GM13976 (cell line): ENCODE data around the gene BTNL9.
"Not testable (repeated sequence)": the region's sequence is repeated elsewhere in the genome, so short reads cannot be mapped to it uniquely, and the experiment has no call there.

Experiments used
- DNase-seq: peaks from one replicate; pipeline ENCODE4 v3.0.0; 2012; ENCODE audit warnings: low spot score
- in situ Hi-C: fragments of 300-500 bp; cut with MboI; formaldehyde crosslinking; loops from one replicate; pipeline ENCODE4 v1.12.0; 2022; ENCODE audit warnings: low sequenced_read_pairs, mixed read lengths, inconsistent platforms; ENCODE audit not compliant: unreplicated experiment
- TF ChIP-seq, protein P1 (sequence below): IDR thresholded peaks from 2 replicates; pipeline ENCODE4 v1.5.1; 2012; ENCODE audit warnings: borderline replicate concordance, mild to moderate bottlenecking; ENCODE audit not compliant: insufficient read depth; ENCODE audit errors: extremely low read depth, missing control alignments, control extremely low read depth

Gene BTNL9

DNA sequence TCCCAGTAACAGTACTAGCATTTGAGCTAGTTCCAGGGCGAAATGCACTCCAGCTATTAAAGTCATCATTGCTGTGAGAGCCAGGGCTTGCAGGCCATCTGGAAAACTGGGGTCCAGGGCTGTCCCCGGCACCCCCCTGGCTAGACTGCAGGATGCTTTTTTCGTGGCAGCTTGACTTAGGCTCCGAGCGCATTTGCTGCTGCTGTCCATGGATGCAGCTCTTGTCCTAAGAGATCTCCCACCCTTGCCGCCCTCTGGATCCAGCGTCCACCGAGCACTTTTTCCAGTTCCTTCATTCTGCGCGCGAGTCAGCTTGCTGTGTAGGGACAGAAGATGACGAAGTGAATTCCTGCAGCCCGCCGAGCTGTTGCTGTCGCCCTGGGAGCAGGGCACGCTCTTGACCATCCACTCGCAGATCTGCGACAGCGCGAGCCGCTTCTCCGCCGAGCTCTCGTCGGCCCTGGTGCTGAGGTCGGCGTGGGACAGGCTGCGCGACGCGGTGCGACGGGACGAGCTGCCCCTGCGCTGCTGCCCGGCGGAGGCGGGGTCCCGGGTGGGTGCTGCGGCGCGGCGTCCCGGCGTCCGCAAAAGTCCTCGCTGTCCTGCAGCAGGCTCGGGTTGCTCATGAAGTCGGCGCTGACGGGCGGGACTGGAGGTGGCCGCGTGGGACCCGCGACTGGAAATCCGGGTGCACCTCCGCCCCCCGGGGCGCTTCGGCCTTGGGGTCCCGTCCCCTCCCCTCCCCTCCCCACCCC is 60.2 kb downstream of the BTNL9 start:
- DNase-seq: peak; percentile 33
- TF ChIP-seq, protein P1, sequence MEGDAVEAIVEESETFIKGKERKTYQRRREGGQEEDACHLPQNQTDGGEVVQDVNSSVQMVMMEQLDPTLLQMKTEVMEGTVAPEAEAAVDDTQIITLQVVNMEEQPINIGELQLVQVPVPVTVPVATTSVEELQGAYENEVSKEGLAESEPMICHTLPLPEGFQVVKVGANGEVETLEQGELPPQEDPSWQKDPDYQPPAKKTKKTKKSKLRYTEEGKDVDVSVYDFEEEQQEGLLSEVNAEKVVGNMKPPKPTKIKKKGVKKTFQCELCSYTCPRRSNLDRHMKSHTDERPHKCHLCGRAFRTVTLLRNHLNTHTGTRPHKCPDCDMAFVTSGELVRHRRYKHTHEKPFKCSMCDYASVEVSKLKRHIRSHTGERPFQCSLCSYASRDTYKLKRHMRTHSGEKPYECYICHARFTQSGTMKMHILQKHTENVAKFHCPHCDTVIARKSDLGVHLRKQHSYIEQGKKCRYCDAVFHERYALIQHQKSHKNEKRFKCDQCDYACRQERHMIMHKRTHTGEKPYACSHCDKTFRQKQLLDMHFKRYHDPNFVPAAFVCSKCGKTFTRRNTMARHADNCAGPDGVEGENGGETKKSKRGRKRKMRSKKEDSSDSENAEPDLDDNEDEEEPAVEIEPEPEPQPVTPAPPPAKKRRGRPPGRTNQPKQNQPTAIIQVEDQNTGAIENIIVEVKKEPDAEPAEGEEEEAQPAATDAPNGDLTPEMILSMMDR: no peak
- in situ Hi-C loops: no loop called here

DNA sequence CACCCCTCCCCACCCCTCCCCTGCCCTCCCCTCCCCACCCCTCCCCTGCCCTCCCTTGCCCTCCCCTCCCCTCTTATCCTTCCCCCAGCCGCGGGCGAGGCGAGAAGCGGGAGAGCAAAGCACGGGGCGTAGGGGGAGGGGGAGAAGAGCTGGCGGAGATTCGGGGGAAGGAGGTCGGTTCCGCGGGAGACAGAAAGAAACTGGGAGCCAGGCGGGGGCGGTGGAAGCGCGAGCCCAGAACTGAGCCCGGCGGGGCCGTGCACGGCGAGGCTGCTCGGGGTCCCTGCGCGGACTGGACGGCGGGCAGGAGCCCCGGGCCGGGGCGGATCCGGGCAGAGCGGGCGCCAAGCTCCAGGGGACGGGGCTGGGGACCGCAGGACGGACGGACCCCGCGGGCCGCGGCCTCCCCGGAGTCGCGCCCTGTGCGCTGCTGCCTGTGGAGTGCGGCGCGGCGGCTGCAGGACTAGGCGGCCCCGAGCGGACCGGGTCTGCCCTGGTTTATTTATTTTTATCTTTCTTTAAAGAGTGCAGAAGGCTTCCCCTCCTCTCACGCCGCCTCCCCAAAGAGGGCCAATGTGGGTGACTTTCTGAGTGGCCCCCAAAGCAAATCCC is 61.1 kb downstream of the BTNL9 start:
- in situ Hi-C loops, DNase-seq: not testable (repeated sequence)

DNA sequence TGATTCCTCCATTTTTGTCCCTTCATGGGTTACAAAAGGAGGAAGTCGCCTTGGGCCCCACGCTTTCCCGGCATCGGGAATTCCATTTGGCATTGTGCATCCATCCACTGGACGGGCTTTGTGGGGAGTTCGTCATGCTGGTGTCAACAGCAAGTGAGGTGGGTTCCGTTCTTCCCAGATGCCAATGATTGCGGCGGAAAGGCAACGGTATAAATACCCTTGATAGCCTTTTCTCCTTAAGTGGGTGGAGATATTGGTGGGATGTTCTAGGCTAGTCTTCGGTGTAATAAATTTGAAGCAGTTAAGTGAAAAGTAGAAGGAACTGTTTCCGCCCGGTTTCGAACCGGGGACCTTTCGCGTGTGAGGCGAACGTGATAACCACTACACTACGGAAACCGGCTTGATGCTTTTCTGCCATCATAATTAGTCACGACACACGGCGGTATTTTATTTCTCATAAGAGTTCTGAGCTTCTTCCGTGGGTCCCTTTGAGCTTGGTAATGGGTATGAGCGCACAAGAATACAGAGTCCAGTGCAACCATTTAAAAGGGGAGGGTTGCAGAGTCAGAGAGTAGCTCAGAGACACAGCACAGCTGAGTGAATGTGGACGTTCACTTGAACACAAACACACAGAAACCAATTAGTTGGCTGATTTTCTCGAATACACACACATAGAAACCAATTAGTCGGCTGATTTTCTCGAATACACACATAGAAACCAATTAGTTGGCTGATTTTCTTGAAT is 62.0 kb downstream of the BTNL9 start:
- in situ Hi-C loops, DNase-seq: not testable (repeated sequence)

DNA sequence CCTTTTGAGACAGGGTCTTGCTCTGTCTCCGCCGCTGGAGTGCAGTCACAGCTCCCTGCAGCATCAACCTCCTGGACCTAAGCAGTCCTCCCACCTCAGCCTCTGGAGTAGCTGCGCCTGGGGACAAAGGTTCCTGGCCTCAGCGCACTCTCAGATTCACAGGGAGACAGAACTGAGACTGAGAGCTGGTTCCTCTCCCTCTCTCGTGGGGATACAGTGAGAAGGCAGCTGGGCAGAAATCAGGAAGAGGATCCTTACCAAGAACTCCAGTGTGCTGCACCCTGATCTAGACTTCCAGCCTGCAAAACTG is 64.1 kb downstream of the BTNL9 start:
- DNase-seq, in situ Hi-C loops: not testable (repeated sequence)

DNA sequence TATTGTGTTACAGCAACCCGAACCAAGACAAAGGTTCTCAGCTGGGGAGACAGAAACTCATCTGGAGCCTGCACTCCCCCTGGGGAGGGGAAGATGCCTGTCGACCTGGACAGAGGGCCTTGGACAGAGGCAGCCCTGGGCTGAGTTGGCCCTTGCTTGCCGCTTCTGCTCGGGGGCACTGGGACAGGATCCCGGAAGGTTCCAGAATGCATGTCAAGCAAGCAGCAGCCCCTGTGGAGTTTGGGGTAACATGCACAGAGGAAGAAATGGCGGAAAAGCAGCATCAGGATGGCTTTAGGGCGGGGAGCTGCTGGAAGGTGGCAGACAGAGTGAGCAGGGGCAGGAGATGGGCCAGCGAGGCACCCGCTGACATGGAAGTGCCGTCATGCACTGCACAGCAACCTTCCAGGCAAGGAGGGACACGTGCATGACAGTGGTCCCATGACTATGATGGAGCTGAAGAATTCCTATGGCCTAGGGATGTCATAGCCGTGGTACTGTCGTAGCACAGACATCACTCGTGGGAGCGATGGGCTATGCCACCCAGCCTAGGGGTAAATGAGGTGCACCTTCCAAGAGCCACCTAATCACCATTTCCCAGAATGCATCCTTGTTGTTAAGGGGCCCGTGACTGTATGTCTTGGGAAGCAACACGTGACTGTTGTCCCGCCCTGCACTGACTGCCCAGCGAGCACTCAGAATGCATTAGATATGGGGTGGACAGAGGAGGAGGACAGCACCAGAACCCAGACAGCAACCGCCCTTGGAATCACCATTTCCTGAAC is 64.7 kb downstream of the BTNL9 start:
- DNase-seq, in situ Hi-C loops: not testable (repeated sequence)

DNA sequence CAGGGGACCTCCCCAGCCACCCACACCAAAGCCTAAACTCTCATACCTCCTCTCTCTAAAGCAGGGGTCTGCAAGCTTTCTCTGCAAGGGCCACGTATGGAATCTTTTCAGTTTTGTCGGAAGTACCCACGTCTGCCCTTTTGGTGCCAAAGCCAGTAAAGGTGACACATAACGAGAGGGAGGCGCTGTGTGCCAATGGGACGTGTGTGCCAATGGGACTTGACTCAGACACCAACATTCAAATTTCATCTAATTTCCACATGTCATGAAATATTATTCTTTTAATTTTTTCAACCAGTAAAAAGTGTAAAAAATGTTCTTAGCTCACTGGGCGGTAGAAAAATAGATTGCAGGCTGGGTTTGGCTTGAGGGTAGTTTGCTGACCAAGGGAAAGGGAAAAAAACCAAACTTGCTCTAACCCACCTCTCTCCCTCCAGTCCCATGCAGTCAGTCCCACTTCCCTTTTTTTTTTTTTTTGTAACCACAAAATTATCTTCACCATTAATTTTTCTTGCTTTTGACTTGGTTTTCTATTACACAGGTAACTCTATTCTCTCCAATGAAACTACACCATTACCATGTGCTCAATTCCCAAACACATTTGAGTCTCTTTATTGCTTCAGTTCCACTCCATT is 65.4 kb downstream of the BTNL9 start:
- in situ Hi-C loops: no loop called here
- DNase-seq: no peak
- TF ChIP-seq, protein P1: no peak

DNA sequence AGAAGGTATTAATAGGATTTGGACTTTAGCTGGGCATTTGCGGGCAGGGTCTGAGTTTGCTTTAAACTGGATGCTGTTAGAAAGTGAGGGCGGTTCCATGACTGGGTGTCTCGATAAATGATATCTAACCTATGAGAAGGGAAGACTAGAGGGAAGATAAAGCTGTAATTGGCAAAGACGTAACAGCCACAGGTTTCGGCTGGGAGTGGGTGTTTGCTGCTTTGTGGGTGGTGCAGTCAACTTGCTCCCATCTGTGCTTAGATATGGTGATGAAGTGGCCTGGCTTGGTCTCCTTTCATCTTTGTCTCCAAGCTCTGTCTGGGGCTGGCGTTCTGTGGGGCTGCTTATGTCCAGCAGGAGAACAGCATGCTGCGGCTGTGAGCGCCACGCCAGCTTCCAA is 67.6 kb downstream of the BTNL9 start:
- TF ChIP-seq, protein P1: no peak
- no peak for DNase-seq
- in situ Hi-C loops: no loop called here

DNA sequence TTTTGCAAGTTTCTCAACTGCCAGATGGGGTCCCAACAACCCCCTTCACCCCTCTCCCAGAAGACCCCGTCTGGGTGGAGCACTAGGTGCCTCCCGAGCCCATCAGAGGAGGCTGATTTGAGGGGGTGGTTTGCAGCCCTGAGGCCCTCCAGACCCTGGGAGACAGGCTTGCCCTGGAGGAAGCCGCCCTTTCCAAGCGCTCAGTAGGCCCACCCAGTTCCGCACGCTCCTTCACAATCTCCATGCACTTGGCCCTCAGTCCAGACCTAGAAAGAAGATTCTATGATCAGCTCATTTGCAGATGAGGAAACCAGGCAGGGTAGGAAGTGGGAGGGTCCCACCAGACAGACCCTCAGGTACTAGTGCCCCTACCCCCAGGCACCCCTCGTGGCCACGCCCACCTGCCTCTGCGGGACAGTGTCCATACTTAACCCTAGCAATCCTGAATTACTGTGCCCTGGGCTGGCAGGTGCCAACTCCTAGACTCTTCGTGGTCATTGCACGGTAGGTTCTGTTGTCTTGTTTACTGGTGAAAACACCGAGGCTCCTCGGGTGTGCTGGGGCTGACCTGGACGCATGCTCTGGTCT is 68.6 kb downstream of the BTNL9 start:
- in situ Hi-C loops: no loop called here
- DNase-seq: no peak
- TF ChIP-seq, protein P1: no peak
